Sigmoid colon (tissue), 4 donors: ENCODE measurements around the gene TMC8.
"Not testable (repeated sequence)": the region's sequence is repeated elsewhere in the genome, so short reads cannot be mapped to it uniquely, and the experiment has no call there.

Experiments
- CTCF ChIP-seq, 4 experiments: fragments of 450-650 bp in 3 of 4; fragments of 200-600 bp in 1 of 4; IDR thresholded peaks; one replicate each; pipeline ENCODE4 v1.5.1; 2016 to 2019; ENCODE audit warnings: antibody characterized with exemption in 4 of 4, mild to moderate bottlenecking in 3 of 4, moderate library complexity in 2 of 4
- EP300 ChIP-seq, 4 donors: sonication (generic); formaldehyde crosslinking; IDR thresholded peaks; one replicate each; pipeline ENCODE4 v1.6.1; 2017; ENCODE audit warnings: antibody characterized with exemption in 4 of 4
- POLR2A ChIP-seq, 2 donors: fragments of 450-650 bp; IDR thresholded peaks; one replicate each; pipeline ENCODE4 v1.6.1; 2016; ENCODE audit warnings: antibody characterized with exemption in 2 of 2, mild to moderate bottlenecking in 2 of 2, moderate library complexity in 2 of 2
- POLR2AphosphoS5 ChIP-seq, 4 donors: sonication (generic); formaldehyde crosslinking; IDR thresholded peaks; one replicate each; pipeline ENCODE4 v1.6.1; 2017; ENCODE audit warnings: antibody characterized with exemption in 4 of 4

- TF ChIP-seq CTCF, POLR2A, POLR2AphosphoS5, EP300 (IDR thresholded peaks at IDR 0.05): not testable (repeated sequence)
Measured at GRCh38 chr17:78082355-78082872, 48.2 kb upstream of the TMC8 start.
